Gastrocnemius medialis (tissue), 4 donors: ENCODE measurements around the gene CERKL.

ENCODE experiments used
- CTCF ChIP-seq, 5 experiments: fragments of 450-650 bp in 3 of 5; fragments of 200-600 bp in 2 of 5; sonication (generic) in 2 of 5; IDR thresholded peaks in 4 of 5; conservative IDR thresholded peaks in 1 of 5; 1 replicate in 4 of 5; 2 replicates in 1 of 5; pipeline ENCODE4 v1.5.1; 2016 to 2019; ENCODE audit warnings: antibody characterized with exemption in 5 of 5, mild to moderate bottlenecking in 3 of 5, moderate library complexity in 3 of 5
- POLR2A ChIP-seq, 2 donors: fragments of 450-650 bp; IDR thresholded peaks; one replicate each; pipeline ENCODE4 v1.6.1; 2017; ENCODE audit warnings: antibody characterized with exemption in 2 of 2, mild to moderate bottlenecking in 2 of 2, moderate library complexity in 2 of 2

GRCh38 chr2:181574321-181574720 is 82.6 kb downstream of the CERKL start:
- TF ChIP-seq CTCF (IDR thresholded peaks at IDR 0.05 in 4 of 5, conservative IDR thresholded peaks at IDR 0.05 in 1 of 5): no peak
- TF ChIP-seq POLR2A (IDR thresholded peaks at IDR 0.05): no peak
